ENCODE measurements around the gene MAPK8IP2. TPM values are rescaled to one million over a fixed set of nuclear protein-coding genes. Genes with fewer than 3 reads are reported as not detected.

Gene MAPK8IP2
- total RNA-seq = under 1 TPM; 0.05 to 0.15 TPM

DNA sequence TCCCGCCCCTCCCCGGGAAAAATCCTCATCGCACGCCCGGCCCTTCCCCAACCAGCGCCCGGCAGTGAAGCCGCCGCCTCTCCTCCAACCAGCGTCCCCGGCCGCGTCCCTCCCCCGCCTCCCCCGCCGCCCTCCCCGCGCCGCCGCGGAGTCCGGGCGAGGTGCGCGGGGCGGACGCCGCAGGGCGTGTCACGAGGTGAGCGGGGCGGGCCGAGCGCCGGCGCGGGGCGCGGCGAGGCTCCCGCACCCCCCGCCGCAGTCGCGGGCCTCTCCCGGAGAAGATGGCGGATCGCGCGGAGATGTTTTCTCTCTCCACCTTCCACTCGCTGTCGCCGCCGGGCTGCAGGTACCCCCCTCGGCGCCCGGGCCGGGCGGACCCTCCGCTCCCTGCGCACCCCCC is at the start of gene MAPK8IP2:
Gene MAPK8IP2 (plus strand): TSS at position 256 of the 400 bp plus-strand sequence. CDS start 26 bp downstream, at position 282.
- Mint-ChIP-seq H3K27ac (no peak within 1 kb of the TSS), H3K36me3 (ENCODE audit: low read depth) (no peaks in the 10 kb centered on the region), H3K9me3 (no peaks in the 10 kb centered on the region), H3K27me3 (ENCODE audit: low read depth) (peaks cover 27% of the 10 kb centered on the region), H3K4me3 (peak within 1 kb of the TSS; percentile 40), H3K4me1 (ENCODE audit: low read depth) (peaks cover 7% of the 10 kb centered on the region)
- DNase-seq = no peak
- intact Hi-C loops (cut with micrococcal nuclease) = no loop called here
- CTCF ChIA-PET = interaction anchor here (1.0 kb wide), 1 partner anchor 75 kb away, joined by 4 read pairs; the partner anchor contains the start of gene SCO2

DNA sequence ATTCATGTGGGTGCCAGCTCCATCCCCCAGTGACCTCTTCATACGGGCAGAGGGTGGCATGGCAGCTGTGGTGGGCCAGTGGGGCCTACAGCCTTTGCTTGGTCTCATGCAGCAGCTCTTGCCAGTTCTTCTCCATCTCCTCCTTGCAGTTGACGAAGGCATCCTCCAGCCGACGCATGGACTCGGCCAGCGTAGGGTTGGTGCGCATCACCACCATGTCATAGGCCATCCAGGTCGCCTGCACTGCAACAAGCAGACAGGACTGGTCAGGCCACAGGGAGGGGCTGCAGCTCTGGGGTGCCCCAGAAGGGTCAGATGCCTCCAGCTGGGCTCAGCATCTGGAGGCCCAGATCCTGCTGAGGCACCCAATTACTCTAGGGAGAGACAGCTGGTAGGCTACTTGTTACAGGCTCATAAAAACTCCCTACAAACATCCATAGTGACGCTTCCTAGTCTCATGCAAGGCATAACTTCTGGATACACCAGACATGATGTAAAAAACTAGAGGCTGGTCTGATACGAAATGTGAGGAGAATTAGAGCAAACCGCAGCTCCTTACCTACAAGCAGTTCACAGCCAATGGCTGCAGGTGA is 49.3 kb upstream of the MAPK8IP2 start:
- Mint-ChIP-seq H3K4me1 (ENCODE audit: low read depth) (peaks cover 17% of the 10 kb centered on the region), H3K4me3 (no peak overlapping the region), H3K27ac (no peak overlapping the region)

DNA sequence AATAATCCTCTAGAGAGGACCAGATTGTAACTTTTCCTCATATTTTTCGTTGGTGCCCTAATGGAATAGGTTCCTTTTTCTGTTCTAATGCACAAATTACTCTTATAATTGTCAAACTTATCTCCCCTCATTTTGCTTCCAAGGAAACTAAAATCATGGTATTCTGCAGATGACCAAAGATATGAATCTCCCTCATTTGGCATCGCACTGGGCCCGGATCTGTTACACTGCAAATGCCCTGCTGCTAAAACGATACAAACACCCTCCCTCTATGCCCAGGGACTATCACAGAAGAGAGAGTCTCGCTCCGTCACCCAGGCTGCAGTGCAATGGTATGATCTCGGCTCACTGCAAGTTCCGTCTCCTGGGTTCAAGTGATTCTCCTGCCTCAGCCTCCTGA is 47.3 kb upstream of the MAPK8IP2 start:
- H3K4me1 Mint-ChIP-seq (ENCODE audit: low read depth) = peaks cover 13% of the 10 kb centered on the region
- no peaks in the 10 kb centered on the region for H3K27me3 Mint-ChIP-seq (ENCODE audit: low read depth)
- no peaks in the 10 kb centered on the region for H3K9me3 Mint-ChIP-seq
- H3K27ac Mint-ChIP-seq = no peak overlapping the region
- intact Hi-C loops (cut with micrococcal nuclease) = no loop called here
- H3K36me3 Mint-ChIP-seq (ENCODE audit: low read depth) = peaks cover 6% of the 10 kb centered on the region
- no peak overlapping the region for H3K4me3 Mint-ChIP-seq
- CTCF ChIA-PET = no interaction called here
- DNase-seq = no peak

More for the DNA sequence above, 49.3 kb upstream of the MAPK8IP2 start:
- CTCF ChIA-PET = interaction anchor here (1.4 to 2.0 kb wide), 3 partner anchors 12 to 17 kb away, joined by 4 to 13 read pairs (median 4); partner anchors contain the start of gene SYCE3
- no peaks in the 10 kb centered on the region for H3K9me3 Mint-ChIP-seq
- no peaks in the 10 kb centered on the region for H3K27me3 Mint-ChIP-seq (ENCODE audit: low read depth)
- no peak for DNase-seq
- peaks cover 6% of the 10 kb centered on the region for H3K36me3 Mint-ChIP-seq (ENCODE audit: low read depth)
- intact Hi-C loops (cut with micrococcal nuclease) = no loop called here

DNA sequence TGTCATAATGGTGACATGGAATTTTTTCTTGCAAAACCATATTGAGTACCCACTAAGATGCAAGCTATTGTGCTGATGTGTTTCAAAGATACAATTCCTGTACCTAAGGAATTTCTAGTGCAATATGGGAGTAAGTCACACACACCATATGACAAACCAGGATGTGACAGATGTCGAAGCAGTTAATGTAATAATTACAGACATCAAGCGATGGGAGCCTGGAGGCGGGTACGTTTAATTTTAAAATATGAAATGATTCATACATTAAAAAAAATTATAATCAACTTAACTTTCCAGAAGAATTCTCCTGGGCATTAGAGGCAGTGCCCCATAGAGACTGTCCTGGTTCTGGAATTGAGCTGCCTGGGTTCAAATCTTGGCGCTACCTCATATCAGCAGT is 43.9 kb upstream of the MAPK8IP2 start:
- CTCF ChIA-PET = interaction anchor here (1.1 to 1.9 kb wide), 4 partner anchors 12 to 31 kb away, joined by 3 to 7 read pairs (median 4); partner anchors contain the start of gene SCO2
- intact Hi-C loops (cut with micrococcal nuclease) = no loop called here
- Mint-ChIP-seq H3K27me3 (ENCODE audit: low read depth) (no peaks in the 10 kb centered on the region), H3K9me3 (no peaks in the 10 kb centered on the region), H3K27ac (no peak overlapping the region), H3K4me1 (ENCODE audit: low read depth) (peaks cover 3% of the 10 kb centered on the region), H3K36me3 (ENCODE audit: low read depth) (no peaks in the 10 kb centered on the region), H3K4me3 (no peak overlapping the region)
- no peak for DNase-seq

DNA sequence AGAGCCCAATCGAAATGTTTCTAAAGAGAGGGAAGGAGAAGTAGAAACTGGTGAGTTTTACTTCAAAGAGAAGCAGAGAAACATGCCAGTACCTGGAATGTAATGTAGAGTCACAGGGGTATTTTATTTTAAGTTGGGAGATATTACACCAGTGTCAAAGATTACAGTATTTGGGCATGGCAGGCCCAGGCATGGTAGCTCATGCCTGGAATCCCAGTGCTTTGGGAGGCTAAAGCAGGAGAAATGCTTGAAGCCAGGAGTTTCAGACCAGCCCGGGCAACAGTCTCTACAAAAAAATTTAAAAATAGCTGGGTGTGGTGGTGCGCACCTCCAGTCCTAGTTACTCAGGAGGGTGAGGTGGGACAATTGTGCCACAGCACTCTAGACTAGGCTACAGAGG is 40.6 kb upstream of the MAPK8IP2 start:
- peaks cover 13% of the 10 kb centered on the region for H3K4me1 Mint-ChIP-seq (ENCODE audit: low read depth)
- CTCF ChIA-PET = interaction anchor here (0.6 to 1.1 kb wide), 3 partner anchors 11 to 230 kb away, joined by 3 read pairs; no protein-coding TSS in a partner anchor
- no peaks in the 10 kb centered on the region for H3K27me3 Mint-ChIP-seq (ENCODE audit: low read depth)
- H3K9me3 Mint-ChIP-seq = no peaks in the 10 kb centered on the region
- no peak for DNase-seq
- no peak overlapping the region for H3K4me3 Mint-ChIP-seq
- intact Hi-C loops (cut with micrococcal nuclease) = no loop called here
- H3K36me3 Mint-ChIP-seq (ENCODE audit: low read depth) = no peaks in the 10 kb centered on the region
- H3K27ac Mint-ChIP-seq = no peak overlapping the region

DNA sequence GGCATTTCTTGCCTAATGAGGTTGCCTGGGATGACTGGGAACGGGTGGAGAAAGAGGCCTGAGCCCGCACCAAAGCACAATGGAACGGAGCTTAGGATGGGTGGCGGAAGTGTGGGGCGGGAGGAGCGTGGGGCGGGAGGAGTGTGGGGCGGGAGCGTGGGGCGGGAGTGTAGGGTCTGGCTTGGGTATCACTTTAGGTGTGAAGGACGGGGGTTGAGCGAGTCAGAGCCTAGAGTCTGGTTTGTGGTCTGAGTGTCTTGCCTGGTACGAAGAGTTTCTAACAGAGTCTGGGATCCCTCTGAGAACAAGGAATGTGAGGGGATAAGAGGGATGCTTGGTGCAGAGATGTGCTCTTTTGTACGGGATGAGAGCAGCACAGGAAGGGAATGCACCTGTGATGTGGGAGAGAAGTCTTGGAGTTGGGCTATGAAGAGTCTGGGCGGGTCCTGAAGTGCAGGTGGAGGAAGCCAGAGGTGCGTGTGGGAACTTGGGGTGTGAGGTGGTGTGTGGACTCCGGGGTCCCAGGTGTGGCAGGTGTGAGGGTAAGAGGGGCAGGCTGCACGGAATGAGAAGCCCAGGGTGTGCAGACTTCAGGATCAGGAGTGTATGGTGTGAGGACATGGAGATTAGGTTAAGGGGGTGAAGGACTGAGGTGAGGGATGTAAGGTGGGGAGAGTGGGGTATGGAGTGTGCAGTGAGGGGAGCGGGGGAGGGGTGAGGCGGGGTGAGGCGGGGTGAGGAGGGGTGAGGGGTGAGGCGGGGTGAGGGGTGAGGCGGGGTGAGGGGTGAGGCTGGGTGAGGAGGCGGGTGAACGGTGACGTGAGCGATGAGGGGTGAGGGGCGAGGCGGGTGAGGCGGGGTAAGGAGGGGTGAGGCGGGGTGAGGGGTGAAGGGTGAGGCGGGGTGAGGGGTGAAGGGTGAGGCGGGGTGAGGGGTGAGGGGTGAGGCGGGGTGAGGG is 38.9 kb upstream of the MAPK8IP2 start:
- no peaks in the 10 kb centered on the region for H3K36me3 Mint-ChIP-seq (ENCODE audit: low read depth)
- no peaks in the 10 kb centered on the region for H3K9me3 Mint-ChIP-seq
- H3K4me1 Mint-ChIP-seq (ENCODE audit: low read depth) = peaks cover 13% of the 10 kb centered on the region
- no peak overlapping the region for H3K27ac Mint-ChIP-seq
- CTCF ChIA-PET = interaction anchor here (0.5 kb wide), 1 partner anchor 20 kb away, joined by 4 read pairs; no protein-coding TSS in a partner anchor
- peak overlapping the region; percentile 62 for H3K4me3 Mint-ChIP-seq
- no peaks in the 10 kb centered on the region for H3K27me3 Mint-ChIP-seq (ENCODE audit: low read depth)
- no peak for DNase-seq
- intact Hi-C loops (cut with micrococcal nuclease) = loop anchor here (1.0 kb wide), 4 partner anchors 21 to 53 kb away; partner anchors contain the start of genes CHKB, NCAPH2 and SCO2

DNA sequence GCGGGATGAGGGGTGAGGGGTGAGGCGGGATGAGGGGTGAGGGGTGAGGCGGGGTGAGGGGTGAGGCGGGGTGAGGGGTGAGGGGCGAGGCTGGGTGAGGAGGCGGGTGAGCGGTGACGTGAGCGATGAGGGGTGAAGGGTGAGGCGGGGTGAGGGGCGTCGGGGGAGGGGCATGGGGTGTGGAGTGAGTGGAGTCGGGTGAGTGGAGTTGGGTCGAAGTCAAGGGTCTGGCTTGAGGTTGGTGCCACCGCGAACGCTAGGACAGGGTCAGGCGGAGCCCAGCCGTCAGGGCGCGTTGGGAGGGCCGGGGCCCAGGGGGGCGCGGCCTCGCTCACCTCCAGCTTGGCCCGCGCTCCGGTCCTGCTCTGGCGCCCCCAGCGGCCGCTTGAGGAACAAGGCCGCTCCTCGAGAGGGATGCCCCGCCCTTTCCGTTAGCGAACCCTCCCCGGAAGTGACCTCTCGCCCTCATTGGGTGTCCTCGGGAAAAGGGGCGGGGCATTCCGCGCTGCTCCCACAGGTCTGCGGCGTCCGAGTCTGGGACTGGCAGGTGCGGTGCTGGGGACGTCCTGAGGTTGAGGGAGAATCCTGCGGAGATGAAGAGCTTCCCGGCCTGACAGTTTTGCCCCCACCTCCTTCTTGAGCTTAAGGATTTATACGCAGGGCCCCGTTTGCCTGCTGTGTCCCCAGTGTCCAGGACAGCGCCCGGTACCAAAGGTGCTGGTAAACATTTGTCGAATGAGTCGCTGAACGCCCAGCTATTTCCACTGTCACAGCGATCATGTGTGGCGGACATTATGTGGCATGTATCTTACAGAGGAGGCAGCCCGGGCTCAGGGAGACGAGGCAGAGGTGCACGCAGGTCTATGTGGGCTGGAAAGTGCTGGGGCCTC is 37.8 kb upstream of the MAPK8IP2 start, which contains the start of gene SYCE3:
Gene SYCE3 (minus strand): TSS at position 397 of the 890 bp plus-strand sequence. CDS start 6,514 bp downstream, outside the sequence.
- Mint-ChIP-seq H3K27ac (no peak within 1 kb of the TSS), H3K27me3 (ENCODE audit: low read depth) (no peaks in the 10 kb centered on the region), H3K36me3 (ENCODE audit: low read depth) (peaks cover 2% of the 10 kb centered on the region), H3K9me3 (no peaks in the 10 kb centered on the region), H3K4me3 (peak within 1 kb of the TSS; percentile 85), H3K4me1 (ENCODE audit: low read depth) (peaks cover 13% of the 10 kb centered on the region)
- DNase-seq = peak; percentile 98
- CTCF ChIA-PET = interaction anchor here (0.5 to 2.8 kb wide), 20 partner anchors 10 to 328 kb away, joined by 3 to 13 read pairs (median 4); partner anchors contain the start of genes KLHDC7B and SCO2
- intact Hi-C loops (cut with micrococcal nuclease) = loop anchor here (1.0 kb wide), 4 partner anchors 20 to 54 kb away; partner anchors contain the start of genes CHKB, NCAPH2 and SCO2

DNA sequence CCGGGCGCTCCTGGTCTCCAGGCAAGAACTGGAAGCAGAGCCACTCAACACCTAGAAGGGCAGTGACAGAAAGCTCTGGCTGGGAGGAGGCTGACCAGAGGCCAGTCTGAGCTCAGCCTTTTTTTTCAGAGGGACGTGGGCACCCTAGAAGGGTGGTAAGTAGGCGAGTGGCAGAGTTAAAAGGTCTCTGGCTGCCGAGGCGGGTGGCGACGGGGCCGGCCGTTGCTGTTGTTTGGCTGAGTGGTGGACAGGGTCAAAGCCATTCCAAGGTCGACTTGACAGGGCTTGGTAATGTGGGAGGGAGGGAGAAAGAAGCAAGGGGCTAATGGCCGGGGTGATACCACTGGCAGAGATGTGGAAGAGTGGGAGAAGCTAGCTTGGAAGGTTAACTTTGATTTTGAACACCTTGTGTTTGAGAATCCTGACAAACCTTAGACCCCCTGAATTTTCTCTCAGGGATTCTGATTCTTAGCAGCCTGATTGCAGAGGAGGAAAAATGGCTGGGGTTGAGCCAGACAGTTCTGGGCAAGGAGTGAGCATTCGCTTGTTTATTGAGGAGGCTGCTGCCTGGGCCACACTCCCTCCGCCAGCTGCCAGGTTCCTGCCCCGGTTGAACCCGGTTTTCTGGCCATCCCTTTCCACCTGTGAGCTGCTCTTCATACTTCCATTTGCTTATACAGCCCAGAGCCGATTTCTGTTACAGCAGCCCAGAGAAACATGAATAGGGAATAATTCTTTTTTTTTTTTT is 37.0 kb upstream of the MAPK8IP2 start:
- H3K36me3 Mint-ChIP-seq (ENCODE audit: low read depth) = peaks cover 4% of the 10 kb centered on the region
- CTCF ChIA-PET = interaction anchor here (0.7 to 2.8 kb wide), 17 partner anchors 9 to 311 kb away, joined by 3 to 13 read pairs (median 4); partner anchors contain the start of genes KLHDC7B and SCO2
- DNase-seq = no peak
- H3K4me3 Mint-ChIP-seq = peak overlapping the region; percentile 85
- H3K9me3 Mint-ChIP-seq = no peaks in the 10 kb centered on the region
- H3K27me3 Mint-ChIP-seq (ENCODE audit: low read depth) = no peaks in the 10 kb centered on the region
- H3K27ac Mint-ChIP-seq = no peak overlapping the region
- intact Hi-C loops (cut with micrococcal nuclease) = no loop called here
- peaks cover 13% of the 10 kb centered on the region for H3K4me1 Mint-ChIP-seq (ENCODE audit: low read depth)

DNA sequence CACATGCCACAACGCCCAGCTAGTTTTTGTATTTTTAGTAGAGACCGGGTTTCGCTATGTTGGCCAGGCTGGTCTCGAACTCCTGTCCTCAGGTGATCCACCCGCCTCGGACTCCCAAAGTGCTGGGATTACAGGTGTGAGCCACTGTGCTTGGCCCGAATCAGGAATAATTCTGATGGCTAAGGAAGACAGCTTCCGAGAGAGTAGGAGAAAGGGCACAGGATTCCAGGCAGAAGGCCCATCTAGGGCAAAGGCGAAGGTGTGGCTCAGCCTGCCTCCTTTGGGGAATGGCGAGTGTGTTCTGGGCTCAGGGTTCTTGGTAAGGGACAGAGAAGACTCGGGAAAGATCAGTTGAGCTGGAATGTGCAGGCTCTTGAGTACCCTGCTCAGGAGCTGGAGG is 36.3 kb upstream of the MAPK8IP2 start:
- no peak for DNase-seq
- no peaks in the 10 kb centered on the region for H3K9me3 Mint-ChIP-seq
- H3K4me1 Mint-ChIP-seq (ENCODE audit: low read depth) = peaks cover 13% of the 10 kb centered on the region
- H3K4me3 Mint-ChIP-seq = no peak overlapping the region
- H3K27ac Mint-ChIP-seq = no peak overlapping the region
- no peaks in the 10 kb centered on the region for H3K27me3 Mint-ChIP-seq (ENCODE audit: low read depth)
- peaks cover 4% of the 10 kb centered on the region for H3K36me3 Mint-ChIP-seq (ENCODE audit: low read depth)
- CTCF ChIA-PET = interaction anchor here (1.0 to 2.8 kb wide), 5 partner anchors 8 to 39 kb away, joined by 4 to 15 read pairs (median 11); partner anchors contain the start of genes KLHDC7B and SCO2
- intact Hi-C loops (cut with micrococcal nuclease) = no loop called here

DNA sequence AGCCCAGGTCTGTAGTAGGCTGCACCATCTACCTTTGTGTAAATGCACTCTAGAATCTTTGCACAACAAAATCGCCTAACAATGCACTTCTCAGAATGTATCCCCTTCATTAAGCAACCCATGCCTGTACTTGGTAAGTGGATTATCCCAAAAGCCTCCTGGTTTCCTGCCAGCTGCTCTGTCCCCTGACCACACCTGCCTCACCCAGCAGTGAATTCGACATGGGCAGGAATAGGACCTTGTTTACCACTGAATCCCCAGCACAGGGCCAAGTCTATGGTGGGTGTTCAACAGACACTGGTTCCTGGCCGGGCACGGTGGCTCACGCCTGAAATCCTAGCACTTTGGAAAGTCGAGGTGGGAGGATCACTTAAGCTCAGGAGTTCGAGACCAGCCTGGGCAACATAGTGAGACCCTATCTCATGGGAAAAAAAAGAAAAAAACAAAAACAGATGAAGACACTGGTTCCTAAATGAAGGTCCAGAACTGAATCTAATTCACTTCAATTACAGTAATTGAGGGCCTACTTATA is 32.8 kb upstream of the MAPK8IP2 start:
- intact Hi-C loops (cut with micrococcal nuclease) = no loop called here
- no peak overlapping the region for H3K4me3 Mint-ChIP-seq
- peaks cover 15% of the 10 kb centered on the region for H3K36me3 Mint-ChIP-seq (ENCODE audit: low read depth)
- no peaks in the 10 kb centered on the region for H3K27me3 Mint-ChIP-seq (ENCODE audit: low read depth)
- CTCF ChIA-PET = no interaction called here
- H3K9me3 Mint-ChIP-seq = no peaks in the 10 kb centered on the region
- no peak overlapping the region for H3K27ac Mint-ChIP-seq
- H3K4me1 Mint-ChIP-seq (ENCODE audit: low read depth) = peaks cover 9% of the 10 kb centered on the region
- DNase-seq = no peak

DNA sequence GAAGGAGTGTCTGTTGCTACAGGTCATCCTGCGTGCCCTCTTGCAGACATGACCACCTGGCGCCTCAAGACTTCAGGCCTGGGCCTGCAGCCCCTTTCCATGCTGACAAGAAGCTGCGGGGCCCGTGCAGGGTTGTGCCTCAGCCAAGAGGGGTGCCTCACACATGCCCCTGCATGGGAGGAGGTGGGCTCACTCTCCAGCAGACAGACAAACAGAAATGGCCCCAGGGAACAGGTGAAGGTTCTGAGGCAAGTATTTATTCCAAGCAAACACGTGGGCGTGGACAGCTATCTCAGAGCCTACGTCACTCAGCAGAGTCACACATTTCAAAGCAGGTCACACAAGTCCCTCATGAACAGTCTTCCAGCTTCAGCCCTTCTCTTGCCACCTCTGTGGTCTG is 32.0 kb upstream of the MAPK8IP2 start:
- Mint-ChIP-seq H3K4me1 (ENCODE audit: low read depth) (peaks cover 3% of the 10 kb centered on the region), H3K9me3 (no peaks in the 10 kb centered on the region), H3K4me3 (no peak overlapping the region), H3K36me3 (ENCODE audit: low read depth) (peaks cover 15% of the 10 kb centered on the region), H3K27me3 (ENCODE audit: low read depth) (no peaks in the 10 kb centered on the region), H3K27ac (no peak overlapping the region)
- intact Hi-C loops (cut with micrococcal nuclease) = no loop called here
- no peak for DNase-seq
- CTCF ChIA-PET = no interaction called here

Measured in activated naive CD4-positive, alpha-beta T cell treated with anti-CD3 and anti-CD28 coated beads for 36 hours (primary cell).